ENCODE data around the gene CNTF. TPM values are rescaled to one million over a fixed set of nuclear protein-coding genes. Genes with fewer than 3 reads are reported as not detected.

Gene CNTF
- total and polyA plus RNA-seq, 10 of the 15 experiments (the other 5 are each of a cell fraction or from before 2014, with no cell fraction given): 0.16 to 2.3 (median 0.73) TPM

- no peak; the same call in 1 of the 2 replicates for TF ChIP-seq NFIC (IDR thresholded peaks at IDR 0.05; ENCODE audit: low read depth, low read length)
- peak; percentile 69 for TF ChIP-seq BCL3 (IDR thresholded peaks at IDR 0.05; ENCODE audit: borderline replicate concordance, insufficient read depth, low read depth, low read length, poor library complexity, severe bottlenecking)
- TF ChIP-seq ETV6 (conservative IDR thresholded peaks at IDR 0.05 in 1 of 2, IDR thresholded peaks at IDR 0.05 in 1 of 2; ENCODE audit: borderline replicate concordance in 1 of 2, low read depth in 1 of 2): no peak; a peak in 1 of 4 replicates
- peak; percentile 84 for TF ChIP-seq MYC (IDR thresholded peaks at IDR 0.05; ENCODE audit: insufficient read depth, insufficient read length, insufficient replicate concordance, low read length, severe bottlenecking)
- peak; percentile 94 for TF ChIP-seq TAF1 (IDR thresholded peaks at IDR 0.05; ENCODE audit: borderline replicate concordance, low read depth, low read length)
- no peak for TF ChIP-seq KAT2A (conservative IDR thresholded peaks at IDR 0.05; ENCODE audit: control insufficient read depth, low read depth, low read length)
- peak; percentile 96 for TF ChIP-seq RELA (IDR thresholded peaks at IDR 0.05; ENCODE audit: borderline replicate concordance, partially characterized antibody)
- TF ChIP-seq TARDBP (IDR thresholded peaks at IDR 0.05; ENCODE audit: borderline replicate concordance): no peak; the same call in none of the 2 replicates
- peak; percentile 97 for TF ChIP-seq GATAD2B (conservative IDR thresholded peaks at IDR 0.05; ENCODE audit: low read depth)
- TF ChIP-seq FOS (IDR thresholded peaks at IDR 0.05; ENCODE audit: borderline replicate concordance, extremely low read depth, insufficient read length): no peak
- no peak for TF ChIP-seq ZNF24 (IDR thresholded peaks at IDR 0.05)
- 0 out of 2 replicates have a peak, but pooled peaks have one; percentile 38 for TF ChIP-seq HSF1 (IDR thresholded peaks at IDR 0.05; ENCODE audit: low read depth, low read length)
- TF ChIP-seq CBFB (IDR thresholded peaks at IDR 0.05; ENCODE audit: low read depth): peak; percentile 75; the same call in 1 of the 2 replicates
- TF ChIP-seq CBX3 (IDR thresholded peaks at IDR 0.05; ENCODE audit: borderline replicate concordance, low read depth): no peak
- peak; percentile 68; the same call in 1 of the 2 replicates for TF ChIP-seq CREB1 (IDR thresholded peaks at IDR 0.05; ENCODE audit: low read depth)
- no peak for TF ChIP-seq ASH2L (IDR thresholded peaks at IDR 0.05; ENCODE audit: borderline replicate concordance, low read depth)
- peak; percentile 58 for TF ChIP-seq NR2F1 (conservative IDR thresholded peaks at IDR 0.05)
- peak; percentile 62; the same call in 1 of the 2 replicates for TF ChIP-seq POLR2AphosphoS2 (IDR thresholded peaks at IDR 0.05; ENCODE audit: low read depth, low read length)
Measured at GRCh38 chr11:58579192-58580129, 43.0 kb upstream of the CNTF start (continued).

Measured in GM12878 (cell line).